K562 (cell line): ENCODE data around the gene PON3.

ENCODE experiments used
- CCNT2 ChIP-seq: IDR thresholded peaks from 2 replicates; pipeline ENCODE4 v1.6.1; 2011; ENCODE audit warnings: borderline replicate concordance, low read depth, mild to moderate bottlenecking, moderate library complexity, mixed read lengths, low read length; ENCODE audit not compliant: insufficient read length; ENCODE audit errors: extremely low read depth
- CHD2 ChIP-seq: IDR thresholded peaks from 2 replicates; pipeline ENCODE4 v1.6.1; 2011; ENCODE audit warnings: low read depth, low read length
- HLTF ChIP-seq: fragments of 450-650 bp; IDR thresholded peaks from 2 replicates; pipeline ENCODE4 v1.6.1; 2016
- RBBP5 ChIP-seq: fragments of 200-600 bp; sonication (generic); IDR thresholded peaks from 2 replicates; pipeline ENCODE4 v1.6.1; 2012; ENCODE audit warnings: borderline replicate concordance, mild to moderate bottlenecking, low read length, control low read depth, inconsistent platforms; ENCODE audit not compliant: insufficient read depth, poor library complexity, severe bottlenecking
- TGIF2 ChIP-seq: sonication (generic); formaldehyde crosslinking; IDR thresholded peaks from 2 replicates; pipeline ENCODE4 v1.8.1; 2022; ENCODE audit warnings: mild to moderate bottlenecking, missing genetic modification reagents, moderate library complexity
- USF2 ChIP-seq: sonication (generic); formaldehyde crosslinking; IDR thresholded peaks from 2 replicates; pipeline ENCODE4 v1.5.0; 2020; ENCODE audit warnings: missing genetic modification reagents
- ZBTB34 ChIP-seq: fragments of 250-450 bp; sonication (Bioruptor Pico); IDR thresholded peaks from 2 replicates; pipeline ENCODE4 v1.8.0; 2021; ENCODE audit warnings: mild to moderate bottlenecking, moderate library complexity
- TF ChIP-seq, protein P1 (sequence below), 3 experiments: IDR thresholded peaks in 2 of 3; conservative IDR thresholded peaks in 1 of 3; 2 replicates each; pipeline ENCODE4 v1.5.1; 2011 to 2012; ENCODE audit warnings: low read length in 3 of 3, mild to moderate bottlenecking in 3 of 3, control low read depth in 2 of 3, improper control_type of control experiment in 1 of 3, inconsistent platforms in 1 of 3, low read depth in 1 of 3, mixed read lengths in 1 of 3, moderate library complexity in 1 of 3; ENCODE audit not compliant: insufficient read depth in 2 of 3
- TF ChIP-seq, protein P2 (sequence below): sonication (generic); formaldehyde crosslinking; IDR thresholded peaks from 2 replicates; pipeline ENCODE4 v1.8.1; 2022; ENCODE audit warnings: missing genetic modification reagents
- TF ChIP-seq, protein P3 (sequence below): sonication (generic); formaldehyde crosslinking; IDR thresholded peaks from 2 replicates; pipeline ENCODE4 v1.8.1; 2023; ENCODE audit warnings: mild to moderate bottlenecking, missing genetic modification reagents
- TF ChIP-seq, protein P4 (sequence below): sonication (generic); formaldehyde crosslinking; IDR thresholded peaks from 2 replicates; pipeline ENCODE4 v1.8.0; 2022; ENCODE audit warnings: mild to moderate bottlenecking, missing genetic modification reagents

DNA sequence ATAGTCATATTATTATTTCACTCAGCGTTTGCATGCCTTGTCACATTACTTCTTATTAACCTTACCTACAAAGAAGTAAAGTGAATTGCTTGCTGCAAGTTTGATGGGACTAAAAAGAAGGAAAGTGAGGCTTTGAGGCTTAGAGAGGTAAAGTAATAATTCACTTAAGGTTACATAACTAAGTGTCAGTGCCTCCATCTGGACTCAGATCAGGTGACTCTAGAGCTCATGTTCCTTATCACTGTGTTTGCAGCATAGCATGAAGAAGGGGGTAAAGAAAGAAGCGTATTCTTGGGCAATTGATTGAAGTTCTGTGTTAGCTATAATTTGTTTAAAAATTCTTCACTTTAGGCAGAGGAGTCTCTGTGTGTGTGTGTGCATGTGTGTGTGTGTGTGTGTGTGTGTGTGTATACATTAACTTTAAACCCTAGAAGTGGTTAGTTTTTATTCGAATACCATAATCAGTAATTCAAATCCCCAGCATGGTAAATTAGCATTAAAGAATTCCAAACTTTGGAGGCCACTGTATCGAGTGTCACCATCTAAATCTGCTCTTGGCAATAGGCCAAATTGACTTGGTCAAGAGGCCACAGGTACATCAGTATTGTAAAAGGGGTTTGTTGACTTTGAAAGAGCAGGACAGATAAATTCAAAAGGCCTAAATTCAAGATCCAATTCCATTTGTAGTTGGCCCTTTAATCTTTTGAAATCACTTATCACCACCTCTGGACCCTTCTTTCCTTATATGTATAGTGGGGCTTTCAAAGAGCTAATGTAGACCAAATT lies 2.2 kb upstream of the PON3 start:
- TF ChIP-seq, protein P1, sequence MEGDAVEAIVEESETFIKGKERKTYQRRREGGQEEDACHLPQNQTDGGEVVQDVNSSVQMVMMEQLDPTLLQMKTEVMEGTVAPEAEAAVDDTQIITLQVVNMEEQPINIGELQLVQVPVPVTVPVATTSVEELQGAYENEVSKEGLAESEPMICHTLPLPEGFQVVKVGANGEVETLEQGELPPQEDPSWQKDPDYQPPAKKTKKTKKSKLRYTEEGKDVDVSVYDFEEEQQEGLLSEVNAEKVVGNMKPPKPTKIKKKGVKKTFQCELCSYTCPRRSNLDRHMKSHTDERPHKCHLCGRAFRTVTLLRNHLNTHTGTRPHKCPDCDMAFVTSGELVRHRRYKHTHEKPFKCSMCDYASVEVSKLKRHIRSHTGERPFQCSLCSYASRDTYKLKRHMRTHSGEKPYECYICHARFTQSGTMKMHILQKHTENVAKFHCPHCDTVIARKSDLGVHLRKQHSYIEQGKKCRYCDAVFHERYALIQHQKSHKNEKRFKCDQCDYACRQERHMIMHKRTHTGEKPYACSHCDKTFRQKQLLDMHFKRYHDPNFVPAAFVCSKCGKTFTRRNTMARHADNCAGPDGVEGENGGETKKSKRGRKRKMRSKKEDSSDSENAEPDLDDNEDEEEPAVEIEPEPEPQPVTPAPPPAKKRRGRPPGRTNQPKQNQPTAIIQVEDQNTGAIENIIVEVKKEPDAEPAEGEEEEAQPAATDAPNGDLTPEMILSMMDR (IDR thresholded peaks at IDR 0.05 in 2 of 3, conservative IDR thresholded peaks at IDR 0.05 in 1 of 3; ENCODE audit: insufficient read depth in 2 of 3, low read depth in 1 of 3, low read length in 3 of 3), result no peak
- TF ChIP-seq TGIF2 (CRISPR knock-in tag) (no peak), ZBTB34 (CRISPR knock-in tag) (no peak), USF2 (CRISPR knock-in tag) (0 out of 2 replicates have a peak, but pooled peaks have one; percentile 21), RBBP5 (no peak), HLTF (no peak), CCNT2 (no peak), CHD2 (no peak)
- TF ChIP-seq, protein P2, sequence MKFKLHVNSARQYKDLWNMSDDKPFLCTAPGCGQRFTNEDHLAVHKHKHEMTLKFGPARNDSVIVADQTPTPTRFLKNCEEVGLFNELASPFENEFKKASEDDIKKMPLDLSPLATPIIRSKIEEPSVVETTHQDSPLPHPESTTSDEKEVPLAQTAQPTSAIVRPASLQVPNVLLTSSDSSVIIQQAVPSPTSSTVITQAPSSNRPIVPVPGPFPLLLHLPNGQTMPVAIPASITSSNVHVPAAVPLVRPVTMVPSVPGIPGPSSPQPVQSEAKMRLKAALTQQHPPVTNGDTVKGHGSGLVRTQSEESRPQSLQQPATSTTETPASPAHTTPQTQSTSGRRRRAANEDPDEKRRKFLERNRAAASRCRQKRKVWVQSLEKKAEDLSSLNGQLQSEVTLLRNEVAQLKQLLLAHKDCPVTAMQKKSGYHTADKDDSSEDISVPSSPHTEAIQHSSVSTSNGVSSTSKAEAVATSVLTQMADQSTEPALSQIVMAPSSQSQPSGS (CRISPR knock-in tag), result no peak
- TF ChIP-seq, protein P3, sequence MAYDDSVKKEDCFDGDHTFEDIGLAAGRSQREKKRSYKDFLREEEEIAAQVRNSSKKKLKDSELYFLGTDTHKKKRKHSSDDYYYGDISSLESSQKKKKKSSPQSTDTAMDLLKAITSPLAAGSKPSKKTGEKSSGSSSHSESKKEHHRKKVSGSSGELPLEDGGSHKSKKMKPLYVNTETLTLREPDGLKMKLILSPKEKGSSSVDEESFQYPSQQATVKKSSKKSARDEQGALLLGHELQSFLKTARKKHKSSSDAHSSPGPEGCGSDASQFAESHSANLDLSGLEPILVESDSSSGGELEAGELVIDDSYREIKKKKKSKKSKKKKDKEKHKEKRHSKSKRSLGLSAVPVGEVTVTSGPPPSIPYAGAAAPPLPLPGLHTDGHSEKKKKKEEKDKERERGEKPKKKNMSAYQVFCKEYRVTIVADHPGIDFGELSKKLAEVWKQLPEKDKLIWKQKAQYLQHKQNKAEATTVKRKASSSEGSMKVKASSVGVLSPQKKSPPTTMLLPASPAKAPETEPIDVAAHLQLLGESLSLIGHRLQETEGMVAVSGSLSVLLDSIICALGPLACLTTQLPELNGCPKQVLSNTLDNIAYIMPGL (CRISPR knock-in tag), result no peak
- TF ChIP-seq, protein P4, sequence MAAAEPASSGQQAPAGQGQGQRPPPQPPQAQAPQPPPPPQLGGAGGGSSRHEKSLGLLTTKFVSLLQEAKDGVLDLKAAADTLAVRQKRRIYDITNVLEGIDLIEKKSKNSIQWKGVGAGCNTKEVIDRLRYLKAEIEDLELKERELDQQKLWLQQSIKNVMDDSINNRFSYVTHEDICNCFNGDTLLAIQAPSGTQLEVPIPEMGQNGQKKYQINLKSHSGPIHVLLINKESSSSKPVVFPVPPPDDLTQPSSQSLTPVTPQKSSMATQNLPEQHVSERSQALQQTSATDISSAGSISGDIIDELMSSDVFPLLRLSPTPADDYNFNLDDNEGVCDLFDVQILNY, result no peak
